Measurements from ENCODE around the gene CTRB1. TPM values are rescaled to one million over a fixed set of nuclear protein-coding genes. Genes with fewer than 3 reads are reported as not detected.

The CTRB1 gene
- total RNA-seq, 6 experiments from 2014 or later, result not detected

GRCh38 chr16:75236232-75236631, 17.4 kb downstream of the CTRB1 start:
- no peak for TF ChIP-seq CTCF (IDR thresholded peaks at IDR 0.05)
- Mint-ChIP-seq H3K36me3 (ENCODE audit: low read depth) (peaks cover 36% of the 10 kb centered on the region), H3K4me3 (peak overlapping the region; percentile 3; the same call in 1 of the 2 replicates), H3K4me1 (ENCODE audit: low read depth) (peaks cover 52% of the 10 kb centered on the region), H3K27me3 (ENCODE audit: insufficient read depth) (peaks cover 16% of the 10 kb centered on the region), H3K27ac (peak overlapping the region; percentile 64), H3K9me3 (peaks cover 4% of the 10 kb centered on the region)
- DNase-seq, result no peak

GRCh38 chr16:75236736-75237397, 18.1 kb downstream of the CTRB1 start:
- Mint-ChIP-seq H3K4me1 (ENCODE audit: low read depth) (peaks cover 48% of the 10 kb centered on the region), H3K9me3 (peaks cover 4% of the 10 kb centered on the region), H3K36me3 (ENCODE audit: low read depth) (peaks cover 31% of the 10 kb centered on the region), H3K27ac (peak overlapping the region; percentile 69), H3K27me3 (ENCODE audit: insufficient read depth) (peaks cover 13% of the 10 kb centered on the region), H3K4me3 (no peak overlapping the region)
- no peak for TF ChIP-seq CTCF (IDR thresholded peaks at IDR 0.05)
- no peak for DNase-seq

DNA sequence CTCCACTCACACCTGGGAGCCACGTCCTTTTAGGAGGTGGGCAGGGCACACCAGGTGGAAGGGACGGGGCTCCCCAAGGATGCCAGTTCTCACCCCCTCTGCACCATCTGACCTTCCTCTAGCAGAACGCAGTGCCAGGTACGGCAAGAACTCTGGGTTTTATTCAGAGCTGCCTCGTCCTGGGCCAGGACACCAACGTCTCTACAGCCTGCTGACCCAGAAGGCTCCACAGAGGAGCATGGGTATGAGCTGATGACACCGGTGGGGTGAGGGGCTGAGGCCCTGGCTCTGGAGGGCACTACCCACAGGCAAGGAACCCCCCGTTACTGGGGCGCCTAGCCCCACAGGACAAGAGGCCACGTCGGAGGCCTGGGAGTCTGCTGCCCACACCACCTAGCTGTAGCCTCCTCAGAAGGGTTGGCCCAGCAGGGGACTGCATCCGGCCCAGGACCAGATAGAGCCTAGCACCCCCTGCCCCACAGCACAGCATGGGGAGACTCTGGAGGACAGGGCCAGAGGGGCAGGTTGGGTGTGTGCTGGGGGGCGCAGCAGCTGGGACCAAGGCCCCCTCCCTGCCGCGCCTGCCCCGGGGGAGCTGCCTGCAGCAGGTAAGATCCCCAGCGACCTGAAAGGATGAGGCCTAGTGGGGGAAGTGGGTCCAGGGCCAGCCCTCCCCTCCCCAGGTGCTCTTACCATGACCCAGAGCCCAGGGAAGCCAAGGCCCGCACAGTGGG, 18.8 kb downstream of the CTRB1 start:
- peaks cover 48% of the 10 kb centered on the region for H3K4me1 Mint-ChIP-seq (ENCODE audit: low read depth)
- peaks cover 13% of the 10 kb centered on the region for H3K27me3 Mint-ChIP-seq (ENCODE audit: insufficient read depth)
- no peak for DNase-seq
- H3K27ac Mint-ChIP-seq, result peak overlapping the region; percentile 69
- TF ChIP-seq CTCF (IDR thresholded peaks at IDR 0.05), result no peak
- no peak overlapping the region for H3K4me3 Mint-ChIP-seq
- H3K36me3 Mint-ChIP-seq (ENCODE audit: low read depth), result peaks cover 28% of the 10 kb centered on the region
- peaks cover 4% of the 10 kb centered on the region for H3K9me3 Mint-ChIP-seq

DNA sequence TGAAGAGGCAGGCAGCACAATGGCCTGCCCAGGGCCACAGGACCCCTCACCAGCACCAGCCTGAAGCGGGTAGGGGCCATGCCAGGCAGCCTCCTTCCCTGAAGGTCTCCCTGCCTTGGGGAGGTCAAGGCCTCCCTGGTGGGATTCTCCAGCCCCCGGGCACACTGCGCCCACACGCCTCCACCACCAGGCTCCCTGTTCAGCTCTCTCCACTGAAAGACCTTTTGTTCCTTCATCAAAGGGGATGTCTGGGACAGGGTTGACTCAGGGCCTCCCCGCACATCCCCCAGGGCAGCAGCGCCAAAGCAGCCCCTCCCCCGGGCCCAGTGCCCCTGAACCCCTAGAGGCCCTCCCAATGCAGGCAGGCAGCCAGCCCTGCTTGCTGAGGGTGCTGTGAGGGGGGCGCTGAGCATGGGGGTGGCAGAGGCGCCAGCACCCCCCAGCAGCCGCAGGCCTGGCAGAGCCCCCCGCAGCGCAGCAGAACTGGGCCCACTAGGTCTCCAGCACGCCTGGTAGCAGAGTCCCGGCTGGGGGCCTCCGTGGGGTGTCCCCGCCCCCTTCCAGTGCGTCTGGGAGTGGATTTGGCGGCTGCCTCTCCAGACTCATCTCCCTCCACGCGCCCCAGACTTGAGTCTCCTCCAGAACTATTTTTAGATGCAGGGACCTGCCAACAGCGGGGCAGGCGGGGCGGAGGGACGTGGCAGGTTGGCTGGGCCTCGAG, 19.5 kb downstream of the CTRB1 start:
- TF ChIP-seq CTCF (IDR thresholded peaks at IDR 0.05), result no peak
- peaks cover 4% of the 10 kb centered on the region for H3K9me3 Mint-ChIP-seq
- peaks cover 27% of the 10 kb centered on the region for H3K36me3 Mint-ChIP-seq (ENCODE audit: low read depth)
- peak overlapping the region; percentile 73 for H3K4me3 Mint-ChIP-seq
- DNase-seq, result peak; percentile 91
- H3K27me3 Mint-ChIP-seq (ENCODE audit: insufficient read depth), result peaks cover 13% of the 10 kb centered on the region
- peaks cover 56% of the 10 kb centered on the region for H3K4me1 Mint-ChIP-seq (ENCODE audit: low read depth)
- H3K27ac Mint-ChIP-seq, result peak overlapping the region; percentile 95

DNA sequence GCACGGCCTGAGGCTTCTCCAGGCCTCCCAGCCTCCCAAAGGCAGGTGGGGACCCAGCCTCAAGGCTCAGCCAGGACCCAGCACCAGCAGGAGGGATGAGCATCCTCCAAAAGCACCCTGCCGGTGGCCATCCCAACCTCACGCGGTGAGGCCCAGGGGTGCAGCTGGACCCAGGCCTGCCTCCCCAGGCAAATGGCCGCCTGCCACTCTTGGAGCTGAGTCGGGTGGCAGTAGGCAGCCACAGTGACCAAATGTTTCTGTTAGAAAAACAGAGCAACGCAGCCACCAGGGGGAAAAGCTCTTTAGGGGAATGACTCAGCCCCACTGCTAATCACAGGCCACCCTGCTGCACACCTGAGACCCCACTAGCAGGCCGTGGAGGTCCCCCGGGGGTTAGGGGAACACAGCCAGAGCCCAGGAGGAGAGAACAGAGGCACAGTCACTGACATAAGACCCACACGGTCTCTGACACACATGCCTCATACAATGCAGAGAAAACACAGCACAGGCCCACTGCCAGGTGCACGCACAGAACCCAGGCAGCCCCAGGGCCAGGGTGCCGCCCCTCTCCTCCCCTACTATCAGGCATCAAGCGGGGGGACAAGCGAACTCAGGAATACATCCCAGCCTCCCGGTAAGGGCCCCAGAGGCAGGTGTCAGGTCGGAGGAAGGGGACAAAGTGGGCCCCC, 20.2 kb downstream of the CTRB1 start:
- Mint-ChIP-seq H3K36me3 (ENCODE audit: low read depth) (peaks cover 33% of the 10 kb centered on the region), H3K27ac (peak overlapping the region; percentile 95), H3K4me1 (ENCODE audit: low read depth) (peaks cover 59% of the 10 kb centered on the region), H3K4me3 (peak overlapping the region; percentile 73), H3K27me3 (ENCODE audit: insufficient read depth) (peaks cover 10% of the 10 kb centered on the region), H3K9me3 (peaks cover under 1% of the 10 kb centered on the region)
- peak; percentile 67 for TF ChIP-seq CTCF (IDR thresholded peaks at IDR 0.05)
- peak; percentile 63 for DNase-seq

Data from HFFc6 (cell line).